ENCODE measurements around the gene INTS3. TPM values are rescaled to one million over a fixed set of nuclear protein-coding genes. Genes with fewer than 3 reads are reported as not detected.

The INTS3 gene
- total RNA-seq, 1 donor from 2014 or later = 56.7 TPM

GRCh38 chr1:153687346-153688125 is 40.3 kb upstream of the INTS3 start:
- Mint-ChIP-seq H3K9me3 (ENCODE audit: unreplicated experiment) (peaks cover 2% of the 10 kb centered on the region), H3K27ac (ENCODE audit: unreplicated experiment) (no peak overlapping the region), H3K36me3 (ENCODE audit: unreplicated experiment) (no peaks in the 10 kb centered on the region), H3K4me1 (ENCODE audit: low read depth, unreplicated experiment) (no peaks in the 10 kb centered on the region), H3K4me3 (ENCODE audit: unreplicated experiment) (no peak overlapping the region), H3K27me3 (ENCODE audit: unreplicated experiment) (peaks cover 13% of the 10 kb centered on the region)
- no peak for DNase-seq
- TF ChIP-seq CTCF (IDR thresholded peaks at IDR 0.05; ENCODE audit: partially characterized antibody, unreplicated experiment) = no peak

DNA sequence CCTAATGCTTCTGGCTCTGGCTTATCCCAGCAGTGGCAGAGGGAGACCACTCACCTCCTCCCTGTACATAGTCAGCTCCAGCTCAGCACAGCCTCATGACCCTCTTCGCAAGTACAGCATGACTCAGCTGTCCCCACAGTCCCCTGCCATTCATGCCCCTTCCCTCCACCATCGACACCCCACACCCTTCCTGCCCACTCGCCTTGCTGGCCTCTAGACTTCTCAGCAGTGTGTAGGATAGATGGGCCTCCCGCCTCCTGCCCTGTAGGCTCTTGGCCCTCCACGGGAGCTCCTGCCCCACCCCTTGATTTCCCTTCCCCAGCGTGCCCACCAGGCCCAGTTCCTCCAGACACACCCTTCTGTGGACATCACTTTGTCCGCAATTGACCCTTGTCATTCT is 39.6 kb upstream of the INTS3 start:
- H3K27ac Mint-ChIP-seq (ENCODE audit: unreplicated experiment) = no peak overlapping the region
- TF ChIP-seq CTCF (IDR thresholded peaks at IDR 0.05; ENCODE audit: partially characterized antibody, unreplicated experiment) = no peak
- no peaks in the 10 kb centered on the region for H3K36me3 Mint-ChIP-seq (ENCODE audit: unreplicated experiment)
- DNase-seq = no peak
- no peak overlapping the region for H3K4me3 Mint-ChIP-seq (ENCODE audit: unreplicated experiment)
- peaks cover 10% of the 10 kb centered on the region for H3K27me3 Mint-ChIP-seq (ENCODE audit: unreplicated experiment)
- H3K9me3 Mint-ChIP-seq (ENCODE audit: unreplicated experiment) = peaks cover 2% of the 10 kb centered on the region
- no peaks in the 10 kb centered on the region for H3K4me1 Mint-ChIP-seq (ENCODE audit: low read depth, unreplicated experiment)

DNA sequence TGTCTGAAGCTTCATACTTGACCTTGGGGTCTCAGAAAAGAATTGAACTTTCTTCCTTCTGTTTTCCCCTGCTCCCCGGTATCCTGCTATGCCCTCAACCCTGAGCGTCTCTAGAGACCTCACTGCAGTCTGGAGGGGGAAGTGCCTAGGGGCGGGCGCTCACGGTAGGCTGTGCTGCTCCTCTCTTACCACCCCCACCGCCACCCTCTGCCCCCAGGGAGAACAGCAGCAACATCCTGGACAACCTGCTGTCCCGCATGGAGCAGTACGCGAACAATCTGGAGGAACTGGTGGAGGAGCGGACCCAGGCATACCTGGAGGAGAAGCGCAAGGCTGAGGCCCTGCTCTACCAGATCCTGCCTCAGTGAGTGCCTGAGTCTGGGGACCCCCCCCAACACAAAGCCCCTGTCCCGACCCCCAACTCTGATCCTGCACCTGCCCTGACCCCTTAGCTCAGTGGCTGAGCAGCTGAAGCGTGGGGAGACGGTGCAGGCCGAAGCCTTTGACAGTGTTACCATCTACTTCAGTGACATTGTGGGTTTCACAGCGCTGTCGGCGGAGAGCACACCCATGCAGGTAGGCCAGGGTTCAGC is 39.0 kb upstream of the INTS3 start:
- TF ChIP-seq CTCF (IDR thresholded peaks at IDR 0.05; ENCODE audit: partially characterized antibody, unreplicated experiment) = no peak
- Mint-ChIP-seq H3K36me3 (ENCODE audit: unreplicated experiment) (no peaks in the 10 kb centered on the region), H3K27me3 (ENCODE audit: unreplicated experiment) (peaks cover 10% of the 10 kb centered on the region), H3K27ac (ENCODE audit: unreplicated experiment) (no peak overlapping the region), H3K4me1 (ENCODE audit: low read depth, unreplicated experiment) (no peaks in the 10 kb centered on the region), H3K9me3 (ENCODE audit: unreplicated experiment) (peaks cover 2% of the 10 kb centered on the region), H3K4me3 (ENCODE audit: unreplicated experiment) (no peak overlapping the region)
- DNase-seq = no peak

DNA sequence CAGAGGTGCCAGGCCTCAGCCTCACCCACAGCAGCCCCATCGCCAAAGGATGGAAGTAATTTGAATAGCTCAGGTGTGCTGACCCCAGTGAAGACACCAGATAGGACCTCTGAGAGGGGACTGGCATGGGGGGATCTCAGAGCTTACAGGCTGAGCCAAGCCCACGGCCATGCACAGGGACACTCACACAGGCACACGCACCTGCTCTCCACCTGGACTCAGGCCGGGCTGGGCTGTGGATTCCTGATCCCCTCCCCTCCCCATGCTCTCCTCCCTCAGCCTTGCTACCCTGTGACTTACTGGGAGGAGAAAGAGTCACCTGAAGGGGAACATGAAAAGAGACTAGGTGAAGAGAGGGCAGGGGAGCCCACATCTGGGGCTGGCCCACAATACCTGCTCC is 34.4 kb upstream of the INTS3 start:
- no peak for DNase-seq
- H3K27me3 Mint-ChIP-seq (ENCODE audit: unreplicated experiment) = peaks cover 3% of the 10 kb centered on the region
- TF ChIP-seq CTCF (IDR thresholded peaks at IDR 0.05; ENCODE audit: partially characterized antibody, unreplicated experiment) = no peak
- H3K4me1 Mint-ChIP-seq (ENCODE audit: low read depth, unreplicated experiment) = peaks cover 2% of the 10 kb centered on the region
- no peak overlapping the region for H3K27ac Mint-ChIP-seq (ENCODE audit: unreplicated experiment)
- H3K36me3 Mint-ChIP-seq (ENCODE audit: unreplicated experiment) = no peaks in the 10 kb centered on the region
- no peaks in the 10 kb centered on the region for H3K9me3 Mint-ChIP-seq (ENCODE audit: unreplicated experiment)
- H3K4me3 Mint-ChIP-seq (ENCODE audit: unreplicated experiment) = no peak overlapping the region

DNA sequence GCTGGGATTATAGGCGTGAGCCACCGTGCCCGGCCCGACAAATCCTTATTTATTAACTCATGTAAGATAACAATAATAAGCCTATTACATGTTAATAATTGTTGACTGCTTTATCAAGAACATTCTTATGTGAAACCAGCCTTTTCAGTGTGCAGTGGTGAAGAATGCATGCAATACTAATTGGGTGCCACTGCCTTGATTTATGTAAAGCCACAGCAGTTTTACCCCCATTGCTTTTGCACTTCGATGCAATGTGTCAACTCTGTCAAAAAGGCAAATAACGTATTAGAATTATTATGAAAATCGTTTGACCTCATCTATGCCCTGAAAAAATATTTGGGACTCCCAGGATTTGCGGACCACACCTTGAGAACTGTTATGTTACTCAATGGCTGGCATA is 31.1 kb upstream of the INTS3 start:
- Mint-ChIP-seq H3K4me3 (ENCODE audit: unreplicated experiment) (no peak overlapping the region), H3K36me3 (ENCODE audit: unreplicated experiment) (no peaks in the 10 kb centered on the region), H3K27me3 (ENCODE audit: unreplicated experiment) (no peaks in the 10 kb centered on the region), H3K4me1 (ENCODE audit: low read depth, unreplicated experiment) (peaks cover 2% of the 10 kb centered on the region), H3K27ac (ENCODE audit: unreplicated experiment) (no peak overlapping the region), H3K9me3 (ENCODE audit: unreplicated experiment) (no peaks in the 10 kb centered on the region)
- no peak for DNase-seq
- no peak for TF ChIP-seq CTCF (IDR thresholded peaks at IDR 0.05; ENCODE audit: partially characterized antibody, unreplicated experiment)
